ENCODE results near the gene ABLIM3.

GRCh38 chr5:149277801-149278200 is 136.5 kb downstream of the ABLIM3 start:
- no peak for TF ChIP-seq ZC3H10 (CRISPR knock-in tag; IDR thresholded peaks at IDR 0.05)
- no peak for TF ChIP-seq SNAI2 (CRISPR knock-in tag; IDR thresholded peaks at IDR 0.05)
- no peak for TF ChIP-seq OSR1 (CRISPR knock-in tag; IDR thresholded peaks at IDR 0.05)
- no peak for TF ChIP-seq GLIS3 (CRISPR knock-in tag; IDR thresholded peaks at IDR 0.05)
- TF ChIP-seq CSDC2 (CRISPR knock-in tag; IDR thresholded peaks at IDR 0.05) = no peak
- no peak for TF ChIP-seq ZFP30 (CRISPR knock-in tag; IDR thresholded peaks at IDR 0.05)
- TF ChIP-seq ZNF565 (CRISPR knock-in tag; conservative IDR thresholded peaks at IDR 0.05; ENCODE audit: low read depth) = no peak
- no peak for TF ChIP-seq TOX (CRISPR knock-in tag; IDR thresholded peaks at IDR 0.05; ENCODE audit: borderline replicate concordance)
- no peak for TF ChIP-seq BACH2 (CRISPR knock-in tag; IDR thresholded peaks at IDR 0.05; ENCODE audit: borderline replicate concordance)
- TF ChIP-seq ZFP3 (CRISPR knock-in tag; IDR thresholded peaks at IDR 0.05) = no peak

Data from SK-N-SH treated with all-trans-retinoic acid at 6 μM for 48 hours (cell line).